Measurements from ENCODE around the gene SLC11A1. TPM values are rescaled to one million over a fixed set of nuclear protein-coding genes. Genes with fewer than 3 reads are reported as not detected.

SLC11A1 gene
- total RNA-seq, 1 donor from 2014 or later = 36.6 TPM

GRCh38 chr2:218378053-218378452, 4.0 kb upstream of the SLC11A1 start:
- H3K27ac ChIP-seq = no peak overlapping the region
- intact Hi-C loops (cut with DNase I) = no loop called here
- no peak overlapping the region for H3K4me3 ChIP-seq
- no peak for DNase-seq (ENCODE audit: extremely low spot score in 2 of 2)
- no peaks in the 10 kb centered on the region for H3K4me1 ChIP-seq
- TF ChIP-seq POLR2AphosphoS5 (IDR thresholded peaks at IDR 0.05; ENCODE audit: insufficient read depth in 1 of 2, low read depth in 1 of 2) (no peak), POLR2A (IDR thresholded peaks at IDR 0.05) (no peak), CTCF (IDR thresholded peaks at IDR 0.05) (no peak)
- no peaks in the 10 kb centered on the region for H3K9me3 ChIP-seq
- no peaks in the 10 kb centered on the region for H3K36me3 ChIP-seq
- no peaks in the 10 kb centered on the region for H3K27me3 ChIP-seq

GRCh38 chr2:218382785-218383184, 712 bp downstream of the SLC11A1 start:
- intact Hi-C loops (cut with DNase I) = no loop called here
- DNase-seq (ENCODE audit: extremely low spot score in 2 of 2) = no peak
- Histone ChIP-seq H3K27me3 (no peaks in the 10 kb centered on the region), H3K4me1 (peaks cover 17% of the 10 kb centered on the region), H3K36me3 (no peaks in the 10 kb centered on the region), H3K27ac (no peak overlapping the region), H3K9me3 (no peaks in the 10 kb centered on the region), H3K4me3 (no peak overlapping the region)
- no peak for TF ChIP-seq POLR2AphosphoS5 (IDR thresholded peaks at IDR 0.05; ENCODE audit: insufficient read depth in 1 of 2, low read depth in 1 of 2)
- no peak for TF ChIP-seq CTCF (IDR thresholded peaks at IDR 0.05)
- no peak for TF ChIP-seq POLR2A (IDR thresholded peaks at IDR 0.05)

- TF ChIP-seq POLR2A (IDR thresholded peaks at IDR 0.05) (no peak), POLR2AphosphoS5 (IDR thresholded peaks at IDR 0.05; ENCODE audit: insufficient read depth in 1 of 2, low read depth in 1 of 2) (peak in 1 of 2 donors; percentile 32), CTCF (IDR thresholded peaks at IDR 0.05) (no peak)
- Histone ChIP-seq H3K27ac (no peak overlapping the region), H3K9me3 (no peaks in the 10 kb centered on the region), H3K36me3 (no peaks in the 10 kb centered on the region), H3K4me3 (no peak overlapping the region), H3K4me1 (peaks cover 21% of the 10 kb centered on the region), H3K27me3 (no peaks in the 10 kb centered on the region)
- intact Hi-C loops (cut with DNase I) = no loop called here
- no peak for DNase-seq (ENCODE audit: extremely low spot score in 2 of 2)
Measured at GRCh38 chr2:218383892-218384519, 1.9 kb downstream of the SLC11A1 start.

- Histone ChIP-seq H3K4me3 (no peak overlapping the region), H3K27me3 (no peaks in the 10 kb centered on the region), H3K27ac (no peak overlapping the region), H3K9me3 (no peaks in the 10 kb centered on the region), H3K4me1 (peaks cover 21% of the 10 kb centered on the region), H3K36me3 (no peaks in the 10 kb centered on the region)
- DNase-seq (ENCODE audit: extremely low spot score in 2 of 2) = no peak
- TF ChIP-seq POLR2AphosphoS5 (IDR thresholded peaks at IDR 0.05; ENCODE audit: insufficient read depth in 1 of 2, low read depth in 1 of 2) (no peak), POLR2A (IDR thresholded peaks at IDR 0.05) (no peak), CTCF (IDR thresholded peaks at IDR 0.05) (no peak)
- intact Hi-C loops (cut with DNase I) = no loop called here
Measured at GRCh38 chr2:218384975-218385374, 2.9 kb downstream of the SLC11A1 start.

GRCh38 chr2:218386505-218387368, 4.7 kb downstream of the SLC11A1 start:
- Histone ChIP-seq H3K4me1 (peaks cover 21% of the 10 kb centered on the region), H3K36me3 (no peaks in the 10 kb centered on the region), H3K4me3 (no peak overlapping the region), H3K27me3 (no peaks in the 10 kb centered on the region), H3K27ac (no peak overlapping the region), H3K9me3 (no peaks in the 10 kb centered on the region)
- TF ChIP-seq CTCF (IDR thresholded peaks at IDR 0.05) (no peak), POLR2A (IDR thresholded peaks at IDR 0.05) (no peak), POLR2AphosphoS5 (IDR thresholded peaks at IDR 0.05; ENCODE audit: insufficient read depth in 1 of 2, low read depth in 1 of 2) (no peak)
- intact Hi-C loops (cut with DNase I) = no loop called here
- no peak for DNase-seq (ENCODE audit: extremely low spot score in 2 of 2)

All from vagina (tissue), 2 donors.